Mucosa of descending colon (tissue), 3 donors: ENCODE measurements around the gene RAD52. TPM values are rescaled to one million over a fixed set of nuclear protein-coding genes. Genes with fewer than 3 reads are reported as not detected.
"Not testable (repeated sequence)": the region's sequence is repeated elsewhere in the genome, so short reads cannot be mapped to it uniquely, and the experiment has no call there.

Experiments
- ATAC-seq: fragments of 200-7000 bp; cut with Tn5 transposase; one replicate; pipeline ENCODE4 v1.9.1; 2020; ENCODE audit warnings: mild to moderate bottlenecking, moderate library complexity
- DNase-seq, 3 donors: peaks; one replicate each; pipeline ENCODE4 v3.0.0-alpha.2; 2020
- H3K36me3 ChIP-seq: fragments of 200-600 bp; one replicate; pipeline ENCODE4 v1.8.0; 2021; ENCODE audit warnings: low read depth, mild to moderate bottlenecking
- H3K4me1 ChIP-seq: fragments of 200-600 bp; one replicate; pipeline ENCODE4 v1.8.0; 2021; ENCODE audit warnings: low read depth, mild to moderate bottlenecking
- H3K4me3 ChIP-seq: fragments of 200-600 bp; one replicate; pipeline ENCODE4 v1.8.0; 2021; ENCODE audit warnings: mild to moderate bottlenecking
- H3K9me3 ChIP-seq: fragments of 200-600 bp; one replicate; pipeline ENCODE4 v1.8.0; 2021; ENCODE audit warnings: mild to moderate bottlenecking
- CTCF ChIP-seq: fragments of 200-600 bp; IDR thresholded peaks from one replicate; pipeline ENCODE4 v1.8.0; 2022; ENCODE audit warnings: antibody characterized with exemption, mild to moderate bottlenecking
- intact Hi-C, 2 donors: fragments of 100-400 bp; cut with DNase I in 1 of 2; cut with micrococcal nuclease in 1 of 2; formaldehyde crosslinking; loops; one replicate each; pipeline versions ENCODE4 v1.11.0 to v1.11.1; 2022; cut with DNase I, micrococcal nuclease
- total RNA-seq, 3 donors: library from RNA; stranded (reverse); fragmentation: NEBNext Ultra II Directional in 2 of 3; extraction: Animal tissue kit (Norgen Biotek cat#: 25700) in 2 of 3; gene quantifications; one replicate each; pipeline versions ENCODE4 v1.2.1 to v1.2.4, GENCODE V29; 2021 to 2023
- donor health status: DM: no; HTN: no; CAD: no; lungs with moderate emphysema.
- donor health status: DM: no; HTN: no; CAD: no.
- donor health status: DM: no; HTN: yes; CAD: no.

The RAD52 gene
- total RNA-seq, 3 donors from 2014 or later = 16.3 to 32.0 (median 28.9) TPM

DNA sequence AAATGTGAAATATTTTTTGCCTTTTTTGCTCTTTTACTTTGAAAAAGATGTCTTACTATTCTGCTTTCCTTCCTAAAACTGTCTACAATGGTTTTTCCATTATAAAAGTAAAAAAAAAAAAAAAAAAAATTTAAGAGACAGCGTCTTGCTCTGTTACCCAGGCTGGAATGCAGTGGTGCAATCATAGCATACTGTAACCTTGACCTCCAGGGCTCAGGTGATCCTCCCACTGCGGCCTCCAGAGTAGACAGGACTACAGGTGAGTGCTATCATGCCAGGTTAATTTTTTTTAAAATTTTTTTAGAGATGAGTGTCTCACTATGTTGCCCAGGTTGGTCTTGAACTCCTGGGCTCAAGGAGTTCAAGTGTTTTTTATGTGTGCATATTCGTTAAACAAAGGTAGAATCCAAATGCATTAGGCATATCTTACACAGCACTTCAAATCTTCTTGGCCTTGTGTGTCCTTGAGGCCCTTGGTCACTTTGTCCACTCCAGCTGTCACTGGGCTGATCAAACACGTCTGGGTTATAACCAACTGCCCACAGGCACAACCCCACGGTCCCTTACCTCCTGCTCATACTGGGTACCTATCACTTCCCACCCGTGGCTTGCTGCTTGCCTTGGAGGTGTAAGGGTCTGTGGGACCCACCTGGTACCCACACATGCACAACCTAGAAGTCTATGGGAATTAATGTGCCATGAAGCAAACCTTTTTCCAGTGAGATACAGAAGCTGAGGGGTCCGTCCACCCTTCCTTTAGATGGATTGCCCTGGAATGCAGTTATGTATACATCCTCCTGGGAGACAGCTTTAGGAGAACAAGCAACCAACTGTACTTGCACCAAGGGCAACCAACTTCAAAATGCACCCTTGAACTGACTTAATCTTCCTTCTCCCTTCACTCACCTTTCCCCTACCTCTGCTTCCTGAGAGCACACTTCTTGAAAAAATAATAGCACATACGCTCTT lies 12.8 kb downstream of the RAD52 start:
- DNase-seq = no peak
- no peak for TF ChIP-seq CTCF

GRCh38 chr12:935891-936290 lies 13.6 kb downstream of the RAD52 start:
- H3K9me3 ChIP-seq, ATAC-seq, H3K4me1 ChIP-seq, intact Hi-C loops, DNase-seq, H3K4me3 ChIP-seq, H3K36me3 ChIP-seq: not testable (repeated sequence)

More for the DNA sequence above, 12.8 kb downstream of the RAD52 start:
- Histone ChIP-seq H3K4me3 (no peak overlapping the region), H3K36me3 (peaks cover 5% of the 10 kb centered on the region), H3K4me1 (no peaks in the 10 kb centered on the region), H3K9me3 (no peaks in the 10 kb centered on the region)
- intact Hi-C loops = no loop called here
- ATAC-seq = no peak

- H3K4me1 ChIP-seq = no peaks in the 10 kb centered on the region
- H3K9me3 ChIP-seq = no peaks in the 10 kb centered on the region
- peaks cover 5% of the 10 kb centered on the region for H3K36me3 ChIP-seq
- no peak overlapping the region for H3K4me3 ChIP-seq
- TF ChIP-seq CTCF = no peak
- intact Hi-C loops = no loop called here
- no peak for ATAC-seq
- DNase-seq = no peak
Measured at GRCh38 chr12:931591-931990, 17.9 kb downstream of the RAD52 start.

DNA sequence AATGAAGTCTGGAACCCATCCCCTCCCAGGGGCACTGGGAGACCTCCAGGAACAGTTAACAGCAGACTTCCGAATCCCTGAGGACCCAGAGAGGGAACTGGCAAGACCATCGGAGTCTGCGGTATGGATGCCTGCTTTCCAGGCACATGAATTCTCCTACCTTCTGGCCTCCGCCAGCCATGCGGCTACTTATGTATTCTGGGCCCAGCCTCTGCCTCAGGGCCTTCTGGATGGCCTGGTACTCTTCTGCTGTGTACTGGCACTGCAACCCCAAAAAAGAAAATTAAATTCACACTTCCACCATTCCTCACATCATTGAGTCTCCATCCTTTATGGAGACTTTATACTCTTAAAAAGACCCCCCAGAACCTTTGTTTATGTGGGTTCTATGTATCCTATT lies 18.4 kb downstream of the RAD52 start:
- H3K4me3 ChIP-seq = no peak overlapping the region
- TF ChIP-seq CTCF = no peak
- intact Hi-C loops = no loop called here
- H3K4me1 ChIP-seq = no peaks in the 10 kb centered on the region
- ATAC-seq = no peak
- H3K36me3 ChIP-seq = peaks cover 5% of the 10 kb centered on the region
- no peaks in the 10 kb centered on the region for H3K9me3 ChIP-seq
- no peak for DNase-seq

DNA sequence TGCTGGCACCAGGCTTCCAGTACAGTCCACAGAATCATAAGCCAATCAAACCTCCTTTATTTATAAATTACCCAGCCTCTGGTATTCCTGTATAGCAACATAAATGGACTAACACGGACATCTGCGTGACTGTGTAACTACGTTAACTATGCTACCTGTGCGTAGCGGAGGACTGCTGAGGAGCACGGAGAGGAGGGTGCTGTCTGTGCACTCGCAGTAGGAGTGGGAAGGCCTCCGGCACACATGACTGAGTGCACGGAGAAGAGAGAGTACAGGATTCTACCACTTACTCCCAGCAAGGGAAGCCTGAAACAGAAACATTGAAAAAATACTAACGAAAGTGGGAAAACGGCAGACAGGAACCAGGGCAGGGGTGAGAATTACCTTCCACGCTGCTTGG lies 22.9 kb downstream of the RAD52 start:
- no peaks in the 10 kb centered on the region for H3K4me1 ChIP-seq
- no peaks in the 10 kb centered on the region for H3K9me3 ChIP-seq
- no peak overlapping the region for H3K4me3 ChIP-seq
- intact Hi-C loops = no loop called here
- DNase-seq (no peak), ATAC-seq (no peak)
- H3K36me3 ChIP-seq = peaks cover 5% of the 10 kb centered on the region
- no peak for TF ChIP-seq CTCF

DNA sequence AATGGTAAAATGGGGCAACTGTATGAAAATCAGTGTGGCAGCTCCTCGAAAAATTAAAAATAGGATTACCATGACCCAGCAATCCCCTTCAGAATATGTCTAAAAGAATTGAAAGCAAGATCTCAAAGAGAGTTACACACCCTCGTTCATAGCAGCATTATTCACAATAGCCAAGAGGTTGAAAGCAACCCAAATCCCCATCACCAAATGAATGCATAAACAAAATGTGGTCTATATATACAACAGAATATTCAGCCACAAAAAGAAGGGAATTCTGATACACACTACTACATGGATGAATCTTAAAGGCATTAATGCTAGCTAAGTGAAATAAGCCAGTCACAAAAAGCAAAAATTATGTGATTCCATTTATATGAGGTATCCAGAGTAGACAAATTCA lies 27.2 kb downstream of the RAD52 start:
- ATAC-seq (no peak), DNase-seq (no peak)
- H3K36me3 ChIP-seq = peaks cover 5% of the 10 kb centered on the region
- H3K4me3 ChIP-seq = no peak overlapping the region
- TF ChIP-seq CTCF = no peak
- intact Hi-C loops = no loop called here
- H3K9me3 ChIP-seq = no peaks in the 10 kb centered on the region
- H3K4me1 ChIP-seq = no peaks in the 10 kb centered on the region
